ENCODE data around the gene CUX1. TPM values are rescaled to one million over a fixed set of nuclear protein-coding genes. Genes with fewer than 3 reads are reported as not detected.

CUX1 gene
- total RNA-seq, 1 experiment from 2014 or later, result 116 TPM

- Mint-ChIP-seq H3K4me3 (ENCODE audit: unreplicated experiment) (peak overlapping the region; percentile 71), H3K27me3 (ENCODE audit: insufficient read depth, unreplicated experiment) (no peaks in the 10 kb centered on the region), H3K4me1 (ENCODE audit: low read depth, unreplicated experiment) (peaks cover 7% of the 10 kb centered on the region), H3K36me3 (ENCODE audit: insufficient read depth, unreplicated experiment) (peaks cover 5% of the 10 kb centered on the region), H3K9me3 (ENCODE audit: unreplicated experiment) (no peaks in the 10 kb centered on the region), H3K27ac (ENCODE audit: unreplicated experiment) (peak overlapping the region; percentile 45)
- Histone ChIP-seq H3K4me3 (ENCODE audit: low read depth, low read length) (no peak overlapping the region), H3K4me1 (peaks cover 3% of the 10 kb centered on the region; the same call in 1 of the 2 replicates), H3K9me3 (no peaks in the 10 kb centered on the region), H3K27me3 (replicated peaks; ENCODE audit: control insufficient read depth, insufficient read depth, low read length) (no peaks in the 10 kb centered on the region), H3K36me3 (ENCODE audit: control insufficient read depth, insufficient read depth, low read length) (no peaks in the 10 kb centered on the region)
- BruUV-seq (replicated peaks), result no TSS peak
- no peak for DNase-seq
- CTCF ChIA-PET, result no interaction called here
- intact Hi-C loops (cut with micrococcal nuclease; ENCODE audit: unreplicated experiment), result loop anchor here (5.0 to 10.0 kb wide), 2 partner anchors 37 to 170 kb away; no protein-coding TSS in a partner anchor
- TF ChIP-seq CTCF (IDR thresholded peaks at IDR 0.05; ENCODE audit: insufficient read depth in 1 of 2, low read depth in 1 of 2, low read length in 1 of 2, severe bottlenecking in 1 of 2, unreplicated experiment in 1 of 2), result no peak
- POLR2A ChIA-PET, result no interaction called here
Observed at GRCh38 chr7:102284891-102285539, 467.6 kb downstream of the CUX1 start.

GRCh38 chr7:102285540-102286236, 468.3 kb downstream of the CUX1 start:
- no peak for DNase-seq
- H3K27ac Mint-ChIP-seq (ENCODE audit: unreplicated experiment), result peak overlapping the region; percentile 45

More at GRCh38 chr7:102285540-102286236, 468.3 kb downstream of the CUX1 start:
- no TSS peak for BruUV-seq (replicated peaks)
- POLR2A ChIA-PET, result no interaction called here
- peaks cover 4% of the 10 kb centered on the region for H3K36me3 Mint-ChIP-seq (ENCODE audit: insufficient read depth, unreplicated experiment)
- CTCF ChIA-PET, result no interaction called here
- no peaks in the 10 kb centered on the region for H3K9me3 Mint-ChIP-seq (ENCODE audit: unreplicated experiment)
- H3K27me3 Mint-ChIP-seq (ENCODE audit: insufficient read depth, unreplicated experiment), result no peaks in the 10 kb centered on the region
- H3K4me3 Mint-ChIP-seq (ENCODE audit: unreplicated experiment), result peak overlapping the region; percentile 71
- Histone ChIP-seq H3K4me1 (peaks cover 3% of the 10 kb centered on the region; the same call in 1 of the 2 replicates), H3K4me3 (ENCODE audit: low read depth, low read length) (peak overlapping the region; percentile 99), H3K9me3 (no peaks in the 10 kb centered on the region), H3K27me3 (replicated peaks; ENCODE audit: control insufficient read depth, insufficient read depth, low read length) (no peaks in the 10 kb centered on the region), H3K36me3 (ENCODE audit: control insufficient read depth, insufficient read depth, low read length) (no peaks in the 10 kb centered on the region)
- intact Hi-C loops (cut with micrococcal nuclease; ENCODE audit: unreplicated experiment), result loop anchor here (5.0 to 10.0 kb wide), 2 partner anchors 37 to 169 kb away; no protein-coding TSS in a partner anchor
- TF ChIP-seq CTCF (IDR thresholded peaks at IDR 0.05; ENCODE audit: insufficient read depth in 1 of 2, low read depth in 1 of 2, low read length in 1 of 2, severe bottlenecking in 1 of 2, unreplicated experiment in 1 of 2), result no peak
- peaks cover 7% of the 10 kb centered on the region for H3K4me1 Mint-ChIP-seq (ENCODE audit: low read depth, unreplicated experiment)

Measured in Caco-2 (cell line).